GM12878 (cell line): ENCODE results near the gene BMP2. TPM values are rescaled to one million over a fixed set of nuclear protein-coding genes. Genes with fewer than 3 reads are reported as not detected.

Source experiments
- ATAC-seq: fragments of 200-7000 bp; cut with Tn5 transposase; 3 replicates; pipeline ENCODE4 v1.9.1; 2020; ENCODE audit warnings: mild to moderate bottlenecking, moderate library complexity
- BruUV-seq: library from RNA; stranded (reverse); fragments of 400-500 nt; replicated peaks from 2 replicates; lab custom pipeline; 2021; lab: Mats Ljungman, UMichigan
- CTCF ChIA-PET: fragments of 300-600 bp; sonication (Branson Sonifier 250); formaldehyde crosslinking; extraction: SDS; loops from one replicate; lab custom pipeline; 2021; ENCODE audit warnings: inconsistent platforms; lab: Yijun Ruan, JAX
- POLR2A ChIA-PET: fragments of 350-600 bp; formaldehyde crosslinking; extraction: SDS; loops from one replicate; lab custom pipeline; 2021; ENCODE audit warnings: inconsistent platforms; lab: Charles Lee
- RAD21 ChIA-PET: fragments of 300-600 bp; sonication (Branson Sonifier 250); formaldehyde crosslinking; loops from one replicate; lab custom pipeline; 2023; ENCODE audit warnings: antibody characterized with exemption; ENCODE audit not compliant: unreplicated experiment; lab: Charles Lee
- SMC1A ChIA-PET: fragments of 300-600 bp; sonication (Branson Sonifier 250); formaldehyde crosslinking; loops from one replicate; lab custom pipeline; 2023; ENCODE audit not compliant: unreplicated experiment, uncharacterized antibody; lab: Charles Lee
- DNase-seq: peaks from one replicate; pipeline ENCODE4 v3.0.0-alpha.2; 2011; ENCODE audit warnings: low read depth, low spot score
- FAIRE-seq: peaks from 3 replicates; lab custom pipeline; 2011; peaks lifted over from hg19 to GRCh38; lab: Jason Lieb, UNC
- H2AFZ ChIP-seq: 2 replicates; pipeline ENCODE4 v1.6.0; 2011; ENCODE audit warnings: low read depth, low read length, control low read depth; ENCODE audit not compliant: control insufficient read depth
- H3K27ac ChIP-seq: 2 replicates; pipeline ENCODE4 v1.5.1; 2011; ENCODE audit warnings: control low read depth; ENCODE audit not compliant: control insufficient read depth, insufficient read depth
- H3K27me3 ChIP-seq, 2 experiments: replicated peaks in 1 of 2; 2 replicates each; pipeline versions ENCODE4 v1.6.0 to v1.6.1; 2011; ENCODE audit warnings: low read length in 1 of 2; ENCODE audit not compliant: control insufficient read depth in 2 of 2, insufficient read depth in 2 of 2
- H3K36me3 ChIP-seq, 2 experiments: 2 replicates each; pipeline ENCODE4 v1.5.1; 2011; ENCODE audit warnings: low read length in 1 of 2; ENCODE audit not compliant: control insufficient read depth in 2 of 2, insufficient read depth in 2 of 2
- H3K4me1 ChIP-seq: 2 replicates; pipeline ENCODE4 v1.6.1; 2011; ENCODE audit warnings: mild to moderate bottlenecking, low read length, moderate library complexity, mixed read lengths; ENCODE audit not compliant: control insufficient read depth, insufficient read depth
- H3K4me2 ChIP-seq: 2 replicates; pipeline ENCODE4 v1.6.0; 2011; ENCODE audit warnings: control low read depth; ENCODE audit not compliant: control insufficient read depth, insufficient read depth
- H3K4me3 ChIP-seq: fragments of 200-600 bp; sonication (generic); 2 replicates; pipeline ENCODE4 v1.5.1; 2016
- H3K79me2 ChIP-seq: 2 replicates; pipeline ENCODE4 v1.6.0; 2011; ENCODE audit warnings: low read length; ENCODE audit not compliant: control insufficient read depth, insufficient read depth
- H3K9ac ChIP-seq: 2 replicates; pipeline ENCODE4 v1.8.0; 2011; ENCODE audit warnings: low read length, control low read depth, mixed read lengths; ENCODE audit not compliant: control insufficient read depth, insufficient read depth
- H3K9me3 ChIP-seq: replicated peaks from 3 replicates; pipeline ENCODE4 v1.5.1; 2011; ENCODE audit warnings: mild to moderate bottlenecking, low read length; ENCODE audit not compliant: control insufficient read depth, insufficient read depth
- H4K20me1 ChIP-seq: 2 replicates; pipeline ENCODE4 v1.6.0; 2011; ENCODE audit not compliant: control insufficient read depth, insufficient read depth
- CHD1 ChIP-seq: IDR thresholded peaks from 2 replicates; pipeline ENCODE4 v1.6.1; 2012; ENCODE audit warnings: low read depth, low read length, improper control_type of control experiment
- CREM ChIP-seq: IDR thresholded peaks from 2 replicates; pipeline ENCODE4 v1.6.1; 2014; ENCODE audit warnings: antibody characterized with exemption, low read depth
- DPF2 ChIP-seq: fragments of 450-650 bp; IDR thresholded peaks from 2 replicates; pipeline ENCODE4 v1.6.1; 2017; ENCODE audit warnings: mild to moderate bottlenecking
- JUNB ChIP-seq: IDR thresholded peaks from 2 replicates; pipeline ENCODE4 v1.6.1; 2016; ENCODE audit warnings: antibody characterized with exemption, mild to moderate bottlenecking
- KLF5 ChIP-seq: fragments of 450-650 bp; IDR thresholded peaks from 2 replicates; pipeline ENCODE4 v1.6.1; 2014; ENCODE audit warnings: mild to moderate bottlenecking; ENCODE audit not compliant: partially characterized antibody
- LARP7 ChIP-seq: fragments of 450-650 bp; IDR thresholded peaks from 2 replicates; pipeline ENCODE4 v1.6.1; 2017; ENCODE audit warnings: mild to moderate bottlenecking
- MEF2A ChIP-seq: IDR thresholded peaks from 2 replicates; pipeline ENCODE4 v1.6.1; 2011; ENCODE audit warnings: low read depth, mild to moderate bottlenecking, low read length, moderate library complexity; ENCODE audit not compliant: insufficient read depth
- MEF2B ChIP-seq: fragments of 450-650 bp; IDR thresholded peaks from 2 replicates; pipeline ENCODE4 v1.6.1; 2018; ENCODE audit warnings: mild to moderate bottlenecking, moderate library complexity; ENCODE audit not compliant: partially characterized antibody, poor library complexity, severe bottlenecking
- MTA2 ChIP-seq: fragments of 450-650 bp; IDR thresholded peaks from 2 replicates; pipeline ENCODE4 v1.6.1; 2016; ENCODE audit warnings: low read depth, mild to moderate bottlenecking, moderate library complexity
- NFIC ChIP-seq: IDR thresholded peaks from 2 replicates; pipeline ENCODE4 v1.6.1; 2012; ENCODE audit warnings: low read depth, mild to moderate bottlenecking, inconsistent platforms, low read length, moderate library complexity
- NRF1 ChIP-seq: conservative IDR thresholded peaks from 2 replicates; pipeline ENCODE4 v1.6.1; 2011; ENCODE audit warnings: mild to moderate bottlenecking, low read depth, low read length, improper control_type of control experiment
- PAX8 ChIP-seq: fragments of 450-650 bp; IDR thresholded peaks from 2 replicates; pipeline ENCODE4 v1.6.1; 2017; ENCODE audit warnings: mild to moderate bottlenecking, moderate library complexity
- POLR2AphosphoS2 ChIP-seq: IDR thresholded peaks from 2 replicates; pipeline ENCODE4 v1.6.1; 2011; ENCODE audit warnings: low read depth, mild to moderate bottlenecking, low read length, improper control_type of control experiment, moderate library complexity
- RUNX3 ChIP-seq: IDR thresholded peaks from 2 replicates; pipeline ENCODE4 v1.6.1; 2012; ENCODE audit warnings: low read length, inconsistent platforms
- SP1 ChIP-seq: IDR thresholded peaks from one replicate; pipeline ENCODE4 v1.6.1; 2011; ENCODE audit warnings: low read depth, low read length
- TCF3 ChIP-seq: IDR thresholded peaks from 2 replicates; pipeline ENCODE4 v1.6.1; 2012; ENCODE audit warnings: low read depth, mild to moderate bottlenecking, low read length, borderline replicate concordance; ENCODE audit not compliant: insufficient read depth
- USF1 ChIP-seq: IDR thresholded peaks from 2 replicates; pipeline ENCODE4 v1.6.1; 2011; ENCODE audit warnings: borderline replicate concordance, low read depth, mild to moderate bottlenecking, moderate library complexity, mixed read lengths, low read length; ENCODE audit not compliant: insufficient read depth; ENCODE audit errors: extremely low read length
- YBX1 ChIP-seq: fragments of 450-650 bp; IDR thresholded peaks from 2 replicates; pipeline ENCODE4 v1.6.1; 2016; ENCODE audit warnings: antibody characterized with exemption
- ZNF274 ChIP-seq: IDR thresholded peaks from one replicate; pipeline ENCODE4 v1.8.0; 2011; ENCODE audit not compliant: insufficient read length, insufficient read depth
- ZNF622 ChIP-seq: fragments of 450-650 bp; IDR thresholded peaks from 2 replicates; pipeline ENCODE4 v1.6.1; 2017; ENCODE audit warnings: mild to moderate bottlenecking, inconsistent platforms
- WGBS: methylation state at CpG from one replicate; pipeline ENCODE4 v1.1.6; 2016; ENCODE audit warnings: low lambda C conversion rate; ENCODE audit not compliant: insufficient replicate concordance, insufficient coverage; ENCODE audit errors: missing lambda C conversion rate; 5-methylcytosine and 5-hydroxymethylcytosine counted together
- in situ Hi-C: fragments of 300-500 bp; cut with MboI; formaldehyde crosslinking; loops from 9 replicates; pipeline ENCODE4 v1.14.3; 2018; ENCODE audit warnings: mixed read lengths
- intact Hi-C: fragments of 100-400 bp; cut with micrococcal nuclease; formaldehyde crosslinking; loops from one replicate; pipeline ENCODE4 v1.14.2; 2022; ENCODE audit not compliant: unreplicated experiment
- polyA plus RNA-seq, 11 experiments: library from polyadenylated mRNA; depleted of rRNA in 4 of 11; unstranded in 6 of 11; stranded (reverse) in 5 of 11; fragments of >200 nt; fragmentation: Nextera tagmentation in 4 of 11; fragmentation: Illumina TruSeq in 1 of 11; extraction: Ambion mirVana in 4 of 11; extraction: Trizol in 1 of 11; gene quantifications; 1 replicate in 1 of 11; 2 replicates in 10 of 11; pipeline versions ENCODE4 v1.2.1 to v1.2.3, GENCODE V29; 2011 to 2016; ENCODE audit warnings: inconsistent platforms in 2 of 11, missing spikeins in 2 of 11, low read depth in 1 of 11
- total RNA-seq, 4 experiments: library from RNA; depleted of rRNA in 3 of 4; stranded (reverse); fragments of >200 nt in 3 of 4; fragmentation: Illumina TruSeq in 1 of 4; extraction: Trizol in 1 of 4; gene quantifications; 2 replicates each; pipeline versions ENCODE4 v1.2.1 to v1.2.3, GENCODE V29; 2013 to 2021

The BMP2 gene
- total and polyA plus RNA-seq, 10 of the 15 experiments (the other 5 are each of a cell fraction or from before 2014, with no cell fraction given): 0.35 to 3.2 (median 0.71) TPM

- no peaks in the 10 kb centered on the region for H3K36me3 ChIP-seq
- in situ Hi-C loops (no loop called here), intact Hi-C loops (no loop called here)
- no peak overlapping the region for H3K9ac ChIP-seq
- ChIA-PET SMC1A (no interaction called here), POLR2A (interaction anchor here (1.1 kb wide), 2 partner anchors 28 to 96 kb away, joined by 3 to 6 read pairs; no protein-coding TSS in a partner anchor), CTCF (no interaction called here), RAD21 (no interaction called here)
- no peaks in the 10 kb centered on the region for H3K9me3 ChIP-seq
- 37% methylated on average over 9 of the region's 9 CpGs for WGBS
- FAIRE-seq: no peak
- no TSS peak for BruUV-seq
- TF ChIP-seq MTA2 (peak; percentile 54; the same call in 1 of the 2 replicates), RUNX3 (no peak), DPF2 (no peak), JUNB (no peak), MEF2A (no peak), MEF2B (peak; percentile 50)
- DNase-seq: no peak
- no peak overlapping the region for H3K27ac ChIP-seq
- no peaks in the 10 kb centered on the region for H3K4me1 ChIP-seq
- H2AFZ ChIP-seq: no peak overlapping the region
- no peak overlapping the region for H3K4me2 ChIP-seq
- H3K79me2 ChIP-seq: no peaks in the 10 kb centered on the region
- no peak overlapping the region for H3K4me3 ChIP-seq
- H3K27me3 ChIP-seq: no peaks in the 10 kb centered on the region
- peak; percentile 57; the same call in 2 of the 3 replicates for ATAC-seq
- H4K20me1 ChIP-seq: no peaks in the 10 kb centered on the region
Observed at GRCh38 chr20:6730672-6731328, 36.7 kb upstream of the BMP2 start.

- H4K20me1 ChIP-seq: no peaks in the 10 kb centered on the region
- ChIA-PET SMC1A (interaction anchor here (0.8 to 1.4 kb wide), 3 partner anchors 87 to 105 kb away, joined by 3 to 5 read pairs (median 3); no protein-coding TSS in a partner anchor), RAD21 (interaction anchor here (1.0 kb wide), 1 partner anchor 78 kb away, joined by 3 read pairs; no protein-coding TSS in a partner anchor), POLR2A (interaction anchor here (1.1 kb wide), 1 partner anchor 97 kb away, joined by 6 read pairs; no protein-coding TSS in a partner anchor), CTCF (no interaction called here)
- WGBS: 4% methylated on average over 3 of the region's 3 CpGs
- H3K27me3 ChIP-seq: no peaks in the 10 kb centered on the region
- ATAC-seq (no peak), DNase-seq (no peak), FAIRE-seq (no peak)
- no peaks in the 10 kb centered on the region for H3K4me1 ChIP-seq
- intact Hi-C loops (no loop called here), in situ Hi-C loops (no loop called here)
- H3K9me3 ChIP-seq: no peaks in the 10 kb centered on the region
- no peak overlapping the region for H3K4me3 ChIP-seq
- H2AFZ ChIP-seq: no peak overlapping the region
- H3K36me3 ChIP-seq: no peaks in the 10 kb centered on the region
- no TSS peak for BruUV-seq
- H3K79me2 ChIP-seq: no peaks in the 10 kb centered on the region
- H3K27ac ChIP-seq: no peak overlapping the region
- H3K4me2 ChIP-seq: no peak overlapping the region
- no peak overlapping the region for H3K9ac ChIP-seq
- no peak for TF ChIP-seq ZNF274
- no peak for TF ChIP-seq LARP7
- no peak for TF ChIP-seq CHD1
- TF ChIP-seq KLF5: no peak
- TF ChIP-seq POLR2AphosphoS2: no peak
- TF ChIP-seq USF1: no peak
- TF ChIP-seq PAX8: no peak
- TF ChIP-seq CREM: no peak
- no peak for TF ChIP-seq NRF1
- TF ChIP-seq TCF3: no peak
- TF ChIP-seq YBX1: no peak
- TF ChIP-seq NFIC: no peak
- TF ChIP-seq ZNF622: no peak
- TF ChIP-seq SP1: no peak
Observed at GRCh38 chr20:6732001-6732447, 35.5 kb upstream of the BMP2 start.
